Measurements from ENCODE around the gene WAS. TPM values are rescaled to one million over a fixed set of nuclear protein-coding genes. Genes with fewer than 3 reads are reported as not detected.

Gene WAS
- total RNA-seq, 4 donors from 2014 or later: 1.4 to 4.8 (median 3.3) TPM

- intact Hi-C loops (cut with DNase I): no loop called here
- Histone ChIP-seq H3K4me1 (no peaks in the 10 kb centered on the region), H3K4me3 (replicated peaks in 1 of 3) (no peak overlapping the region), H3K27me3 (no peaks in the 10 kb centered on the region), H3K9me3 (no peaks in the 10 kb centered on the region), H3K36me3 (no peaks in the 10 kb centered on the region), H3K27ac (no peak overlapping the region)
- 25% methylated on average over 8 of the region's 14 CpGs; no CpG with 5 or more reads in 1 of the 2 donors for whole genome bisulfite sequencing, 2 donors
- DNase-seq: peak; percentile 1 to 5
- TF ChIP-seq POLR2A (IDR thresholded peaks at IDR 0.05) (no peak), CTCF (IDR thresholded peaks at IDR 0.05) (no peak)
Observed at GRCh38 chrX:48695534-48695896, 11.9 kb downstream of the WAS start.

DNA sequence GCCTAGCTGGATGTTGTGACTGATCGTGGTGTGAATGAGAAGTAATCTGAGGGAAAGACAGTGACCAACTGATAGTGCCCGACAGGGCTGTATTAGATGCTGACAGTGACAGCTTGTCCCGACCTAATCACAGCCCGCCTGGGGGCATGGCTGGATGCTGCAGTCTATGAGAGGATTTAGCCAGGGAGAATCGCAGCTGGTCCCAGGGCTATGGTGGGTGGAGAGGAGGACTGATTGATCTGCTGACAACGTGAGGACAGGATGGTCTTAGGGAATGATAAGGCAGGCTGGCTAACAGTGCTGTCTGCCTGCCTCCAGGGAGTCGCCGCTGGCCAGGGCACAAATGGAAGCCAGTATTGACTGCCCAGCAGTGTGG lies 12.3 kb downstream of the WAS start:
- 0 to 9% methylated on average over 5 of the region's 8 CpGs for WGBS, 2 donors
- no peak for DNase-seq
- no peak for TF ChIP-seq CTCF (IDR thresholded peaks at IDR 0.05)
- TF ChIP-seq POLR2A (IDR thresholded peaks at IDR 0.05): no peak
- Histone ChIP-seq H3K36me3 (no peaks in the 10 kb centered on the region), H3K27ac (peak overlapping the region; percentile 53 to 76 (median 75)), H3K27me3 (no peaks in the 10 kb centered on the region), H3K9me3 (no peaks in the 10 kb centered on the region), H3K4me3 (replicated peaks in 1 of 3) (peak overlapping the region in 2 of 3 donors; percentile 35 to 44), H3K4me1 (no peaks in the 10 kb centered on the region)
- intact Hi-C loops (cut with DNase I): no loop called here

DNA sequence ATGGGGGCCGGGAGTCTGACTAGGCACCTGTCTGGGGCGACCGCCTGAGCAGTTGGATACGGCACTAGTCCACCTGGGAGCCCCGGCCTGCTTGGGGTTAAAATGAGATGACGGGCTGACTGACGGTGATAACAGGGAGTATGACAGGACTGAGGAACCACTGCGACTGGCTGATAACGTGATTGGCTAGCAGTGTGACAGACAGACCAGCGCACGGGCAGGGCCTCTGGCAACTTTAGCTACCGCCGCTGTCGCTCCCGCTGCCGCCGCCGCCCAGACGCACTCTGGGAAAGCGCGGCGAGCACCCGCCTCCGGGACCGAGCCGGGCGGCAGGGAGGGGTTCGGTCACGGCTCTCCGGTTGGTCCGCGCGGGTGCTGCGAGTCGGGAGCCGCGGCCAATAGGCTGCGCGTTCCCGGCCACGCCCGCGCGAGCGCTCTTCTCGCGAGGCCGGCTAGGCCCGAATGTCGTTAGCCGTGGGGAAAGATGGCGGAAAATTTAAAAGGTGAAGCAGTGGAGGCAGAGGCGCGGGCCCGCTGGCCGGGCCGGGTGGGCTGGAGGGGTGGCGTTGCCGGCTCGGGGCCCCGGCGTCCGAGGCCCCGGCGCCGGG lies 12.8 kb downstream of the WAS start, which contains the start of gene SUV39H1:
TSS of gene SUV39H1 (plus strand) at position 434 of the 608 bp plus-strand sequence. CDS start at position 485, 51 bp downstream.
- DNase-seq: peak; percentile 88 to 89
- Histone ChIP-seq H3K9me3 (no peaks in the 10 kb centered on the region), H3K4me1 (no peaks in the 10 kb centered on the region), H3K4me3 (replicated peaks in 1 of 3) (peak within 1 kb of the TSS; percentile 15 to 44 (median 35)), H3K36me3 (no peaks in the 10 kb centered on the region), H3K27ac (peak within 1 kb of the TSS; percentile 53 to 76 (median 75)), H3K27me3 (no peaks in the 10 kb centered on the region)
- TF ChIP-seq CTCF (IDR thresholded peaks at IDR 0.05): no peak
- peak in 1 of 2 donors; percentile 85 for TF ChIP-seq POLR2A (IDR thresholded peaks at IDR 0.05)
- intact Hi-C loops (cut with DNase I): no loop called here
- WGBS, 2 donors: no CpG with 5 or more reads among the region's 66 CpGs

GRCh38 chrX:48696909-48697727 lies 13.5 kb downstream of the WAS start:
- no peak for TF ChIP-seq CTCF (IDR thresholded peaks at IDR 0.05)
- TF ChIP-seq POLR2A (IDR thresholded peaks at IDR 0.05): no peak
- H3K36me3 ChIP-seq: no peaks in the 10 kb centered on the region
- peak overlapping the region in 2 of 3 donors; percentile 15 to 44 for H3K4me3 ChIP-seq (replicated peaks in 1 of 3)
- no peaks in the 10 kb centered on the region for H3K4me1 ChIP-seq
- no peak overlapping the region for H3K27ac ChIP-seq
- peak; percentile 18 to 34 for DNase-seq
- intact Hi-C loops (cut with DNase I): no loop called here
- no peaks in the 10 kb centered on the region for H3K9me3 ChIP-seq
- H3K27me3 ChIP-seq: no peaks in the 10 kb centered on the region
- 3 to 4% methylated on average over 8 of the region's 56 CpGs for WGBS, 2 donors

DNA sequence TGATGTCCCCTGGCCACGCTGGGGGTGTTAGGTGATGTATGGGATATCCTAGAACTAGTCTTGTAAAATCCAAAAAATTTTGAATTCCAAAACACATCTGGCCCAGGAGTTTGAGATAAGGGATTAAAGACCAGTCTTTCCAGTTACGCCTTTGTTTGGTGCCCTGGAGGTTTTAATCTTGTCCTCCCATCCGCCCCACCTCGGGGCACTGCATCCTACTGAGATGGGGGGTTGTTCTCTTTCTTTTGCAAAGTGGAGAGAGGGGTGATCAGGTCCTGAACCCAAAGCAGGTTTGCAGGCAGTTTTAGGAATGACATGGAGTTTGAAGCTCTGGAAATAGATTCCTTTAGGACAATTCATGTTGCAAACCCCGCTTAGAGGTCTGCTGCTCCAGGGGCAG lies 14.7 kb downstream of the WAS start:
- H3K4me1 ChIP-seq: no peaks in the 10 kb centered on the region

More for the DNA sequence above, 14.7 kb downstream of the WAS start:
- Histone ChIP-seq H3K27me3 (no peaks in the 10 kb centered on the region), H3K27ac (no peak overlapping the region), H3K9me3 (no peaks in the 10 kb centered on the region), H3K4me3 (replicated peaks in 1 of 3) (no peak overlapping the region), H3K36me3 (no peaks in the 10 kb centered on the region)
- WGBS, 2 donors: 83 to 100% methylated on average over 1 to 5 of the region's 5 CpGs
- intact Hi-C loops (cut with DNase I): no loop called here
- TF ChIP-seq CTCF (IDR thresholded peaks at IDR 0.05) (no peak), POLR2A (IDR thresholded peaks at IDR 0.05) (no peak)
- no peak for DNase-seq
